Measurements from ENCODE around the gene OPCML. TPM values are rescaled to one million over a fixed set of nuclear protein-coding genes. Genes with fewer than 3 reads are reported as not detected.

The OPCML gene
- total RNA-seq, 4 donors from 2014 or later, result 0.16 TPM; not detected in 3

GRCh38 chr11:132538642-132539041, 993.7 kb downstream of the OPCML start:
- no peak for DNase-seq (ENCODE audit: low spot score in 2 of 2)
- intact Hi-C loops (cut with DNase I; ENCODE audit: low total_unique reads), result no loop called here
- no peak overlapping the region for H3K4me3 ChIP-seq (ENCODE audit: low read depth, poor library complexity, severe bottlenecking)
- 85 to 87% methylated on average over 3 of the region's 3 CpGs for WGBS, 2 donors
- TF ChIP-seq POLR2A (IDR thresholded peaks at IDR 0.05) (no peak), CTCF (IDR thresholded peaks at IDR 0.05) (no peak)

- intact Hi-C loops (cut with DNase I; ENCODE audit: low total_unique reads), result no loop called here
- no peak overlapping the region for H3K4me3 ChIP-seq (ENCODE audit: low read depth, poor library complexity, severe bottlenecking)
- 12 to 31% methylated on average over 2 of the region's 2 CpGs for WGBS, 2 donors
- TF ChIP-seq CTCF (IDR thresholded peaks at IDR 0.05), result no peak
- TF ChIP-seq POLR2A (IDR thresholded peaks at IDR 0.05), result no peak
- DNase-seq (ENCODE audit: low spot score in 2 of 2), result no peak
Measured at GRCh38 chr11:132535830-132536229, 996.5 kb downstream of the OPCML start.

GRCh38 chr11:132531921-132532320, 1000.4 kb downstream of the OPCML start:
- no peak for DNase-seq (ENCODE audit: low spot score in 2 of 2)
- H3K4me3 ChIP-seq (ENCODE audit: low read depth, poor library complexity, severe bottlenecking), result no peak overlapping the region
- intact Hi-C loops (cut with DNase I; ENCODE audit: low total_unique reads), result no loop called here
- 46 to 57% methylated on average over 6 of the region's 6 CpGs for WGBS, 2 donors
- TF ChIP-seq CTCF (IDR thresholded peaks at IDR 0.05), result no peak
- no peak for TF ChIP-seq POLR2A (IDR thresholded peaks at IDR 0.05)

- DNase-seq (ENCODE audit: low spot score in 2 of 2), result no peak
- TF ChIP-seq POLR2A (IDR thresholded peaks at IDR 0.05) (no peak), CTCF (IDR thresholded peaks at IDR 0.05) (no peak)
- H3K4me3 ChIP-seq (ENCODE audit: low read depth, poor library complexity, severe bottlenecking), result no peak overlapping the region
- intact Hi-C loops (cut with DNase I; ENCODE audit: low total_unique reads), result no loop called here
Measured at GRCh38 chr11:132528181-132528580, 1004.1 kb downstream of the OPCML start.

- WGBS, 2 donors, result 61 to 72% methylated on average over 4 of the region's 4 CpGs
- no peak for DNase-seq (ENCODE audit: low spot score in 2 of 2)
- intact Hi-C loops (cut with DNase I; ENCODE audit: low total_unique reads), result no loop called here
- no peak overlapping the region for H3K4me3 ChIP-seq (ENCODE audit: low read depth, poor library complexity, severe bottlenecking)
- TF ChIP-seq CTCF (IDR thresholded peaks at IDR 0.05) (no peak), POLR2A (IDR thresholded peaks at IDR 0.05) (no peak)
Measured at GRCh38 chr11:132523929-132524328, 1008.4 kb downstream of the OPCML start.

GRCh38 chr11:132520199-132520598, 1012.1 kb downstream of the OPCML start:
- WGBS, 2 donors, result 93 to 96% methylated on average over 1 of the region's 1 CpG
- no peak overlapping the region for H3K4me3 ChIP-seq (ENCODE audit: low read depth, poor library complexity, severe bottlenecking)
- intact Hi-C loops (cut with DNase I; ENCODE audit: low total_unique reads), result no loop called here
- no peak for DNase-seq (ENCODE audit: low spot score in 2 of 2)
- TF ChIP-seq CTCF (IDR thresholded peaks at IDR 0.05) (no peak), POLR2A (IDR thresholded peaks at IDR 0.05) (no peak)

Measured in lower leg skin (tissue), 4 donors.